NCI-H226 (cell line): ENCODE measurements around the gene HOXB7.
A peak's percentile ranks its signal among the peaks of the same experiment; 100 is the strongest.

ENCODE experiments used
- DNase-seq: peaks from one replicate; pipeline ENCODE4 v3.0.0-alpha.2; 2015

Gene HOXB7

GRCh38 chr17:48610282-48611211 lies at the start of gene HOXB7:
TSS of gene HOXB7 (minus strand) at chr17:48611017. CDS start at chr17:48610918, 99 bp downstream.
- no peak for DNase-seq

- DNase-seq: no peak
Measured at GRCh38 chr17:48655913-48656312, 45.1 kb upstream of the HOXB7 start.

- no peak for DNase-seq
Measured at GRCh38 chr17:48649741-48650140, 38.9 kb upstream of the HOXB7 start.

- no peak for DNase-seq
Measured at GRCh38 chr17:48647963-48648245, 37.1 kb upstream of the HOXB7 start.

GRCh38 chr17:48647103-48647962 lies 36.5 kb upstream of the HOXB7 start:
- DNase-seq: no peak

GRCh38 chr17:48646183-48647102 lies 35.6 kb upstream of the HOXB7 start:
- DNase-seq: no peak

GRCh38 chr17:48645639-48646182 lies 34.9 kb upstream of the HOXB7 start:
- DNase-seq: no peak

GRCh38 chr17:48644910-48645557 lies 34.2 kb upstream of the HOXB7 start:
- DNase-seq: no peak

- DNase-seq: no peak
Measured at GRCh38 chr17:48644159-48644558, 33.3 kb upstream of the HOXB7 start.

- no peak for DNase-seq
Measured at GRCh38 chr17:48643697-48644012, 32.8 kb upstream of the HOXB7 start.

GRCh38 chr17:48642843-48643696 lies 32.3 kb upstream of the HOXB7 start:
- DNase-seq: no peak

- no peak for DNase-seq
Measured at GRCh38 chr17:48642059-48642842, 31.4 kb upstream of the HOXB7 start.

- DNase-seq: no peak
Measured at GRCh38 chr17:48641541-48642058, 30.8 kb upstream of the HOXB7 start.

GRCh38 chr17:48640858-48641180 lies 30.0 kb upstream of the HOXB7 start:
- no peak for DNase-seq

- DNase-seq: no peak
Measured at GRCh38 chr17:48639982-48640857, 29.4 kb upstream of the HOXB7 start.

GRCh38 chr17:48639136-48639535 lies 28.3 kb upstream of the HOXB7 start:
- no peak for DNase-seq

GRCh38 chr17:48637323-48638260 lies 26.8 kb upstream of the HOXB7 start:
- peak; percentile 71 for DNase-seq
